ENCODE results near the gene GARRE1.
"Not testable (repeated sequence)": the region's sequence is repeated elsewhere in the genome, so short reads cannot be mapped to it uniquely, and the experiment has no call there.

Gene GARRE1

GRCh38 chr19:34260771-34261173 is 6.4 kb downstream of the GARRE1 start:
- DNase-seq: no peak

- DNase-seq: peak; percentile 72
Observed at GRCh38 chr19:34261334-34262109, 7.2 kb downstream of the GARRE1 start.

GRCh38 chr19:34263745-34264237 is 9.4 kb downstream of the GARRE1 start:
- DNase-seq: no peak

GRCh38 chr19:34265221-34265650 is 10.9 kb downstream of the GARRE1 start:
- DNase-seq: peak; percentile 39

GRCh38 chr19:34269081-34269480 is 14.7 kb downstream of the GARRE1 start:
- DNase-seq: no peak

DNA sequence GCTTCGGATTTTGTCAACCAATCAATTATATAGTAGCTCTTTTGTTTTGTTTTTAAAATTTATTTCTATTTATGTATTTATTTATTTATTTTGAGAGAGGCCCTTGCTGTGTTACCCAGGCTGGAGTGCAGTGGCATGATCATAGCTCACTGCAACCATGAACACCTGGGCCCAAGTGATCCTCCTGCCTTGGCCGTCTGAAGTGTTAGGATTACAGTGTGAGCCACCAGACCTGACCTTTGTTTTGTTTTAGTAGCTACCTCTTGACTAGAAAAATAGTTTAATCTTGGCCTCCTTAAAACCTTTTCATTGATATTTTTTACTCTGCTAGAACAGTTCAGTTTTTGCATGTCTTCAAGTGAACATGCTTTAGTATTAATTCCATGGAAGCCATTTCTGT is 15.1 kb downstream of the GARRE1 start:
- DNase-seq: no peak

- DNase-seq: peak; percentile 49
Observed at GRCh38 chr19:34269968-34270621, 15.7 kb downstream of the GARRE1 start.

DNA sequence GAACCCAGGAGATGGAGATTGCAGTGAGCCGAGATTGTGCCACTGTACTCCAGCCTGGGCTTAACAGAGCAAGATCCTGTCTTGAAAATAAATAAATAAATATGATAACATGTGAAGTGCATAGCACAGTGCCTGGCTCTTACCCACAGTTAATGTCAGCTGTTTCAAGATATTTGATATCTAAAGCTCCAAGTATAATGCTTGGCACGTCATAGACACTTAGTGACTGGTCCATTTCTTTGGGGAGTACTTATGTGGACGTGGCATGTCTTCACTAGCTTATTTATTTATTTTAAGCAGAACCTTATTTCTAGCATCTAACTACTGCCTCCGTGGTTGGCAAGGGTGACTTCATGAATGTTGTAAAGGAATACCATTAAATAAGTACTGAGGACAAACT is 18.8 kb downstream of the GARRE1 start:
- DNase-seq: no peak

- DNase-seq: no peak
Observed at GRCh38 chr19:34274284-34274826, 20.0 kb downstream of the GARRE1 start.

DNA sequence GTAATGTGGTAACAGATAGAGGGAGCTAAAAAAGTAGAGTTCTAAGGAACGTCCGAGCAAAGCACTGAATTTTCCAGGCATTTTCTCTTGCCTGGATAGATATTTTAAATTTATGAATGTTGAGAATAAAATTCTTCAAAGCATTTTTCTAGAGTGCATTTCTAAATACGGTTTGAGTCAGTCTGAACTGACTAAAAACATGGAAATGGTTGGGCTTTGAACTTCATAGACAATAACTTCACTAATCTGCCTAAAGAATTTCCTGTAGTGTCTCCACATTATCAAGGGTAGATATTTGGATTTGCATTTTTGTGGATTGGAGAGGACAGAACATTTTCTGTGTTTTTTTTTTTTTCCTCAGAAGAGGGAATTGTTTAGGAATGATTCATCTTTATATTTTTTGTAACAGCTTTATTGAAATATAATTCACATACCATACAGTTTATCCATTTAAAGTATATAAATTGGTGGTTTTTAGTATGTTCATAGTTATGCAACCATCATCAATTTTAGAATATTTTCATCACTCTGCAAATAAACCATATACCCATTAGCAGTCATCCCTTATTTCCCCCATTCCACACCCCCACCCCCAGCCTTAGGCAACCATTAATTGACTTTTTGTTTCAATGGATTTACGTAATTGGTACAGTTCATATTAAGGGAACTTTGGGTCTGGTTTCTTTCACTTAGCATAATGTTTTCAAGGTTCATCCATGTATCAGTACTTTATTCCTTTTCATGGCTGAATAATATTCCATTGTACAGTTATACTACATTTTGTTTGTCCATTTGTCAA is 20.7 kb downstream of the GARRE1 start:
- no peak for DNase-seq

DNA sequence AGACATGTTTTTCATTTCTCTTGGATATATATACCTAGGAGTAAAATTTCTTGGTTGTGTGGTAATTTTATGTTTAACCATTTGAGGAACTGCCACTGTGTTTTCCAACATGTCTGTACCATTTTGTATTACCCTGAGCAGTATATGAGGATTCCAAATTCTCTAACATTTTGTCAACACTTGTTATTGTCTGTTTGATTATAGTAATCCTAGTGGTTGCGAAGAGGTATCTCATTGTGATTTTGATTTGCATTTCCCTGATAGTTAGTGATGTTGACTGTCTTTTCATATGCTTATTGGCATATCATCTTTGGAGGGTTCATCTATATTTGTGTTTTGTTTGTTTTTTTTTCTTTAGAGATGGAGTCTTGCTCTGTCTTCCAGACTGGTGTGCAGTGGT is 21.4 kb downstream of the GARRE1 start:
- DNase-seq: no peak

GRCh38 chr19:34276614-34277013 is 22.3 kb downstream of the GARRE1 start:
- no peak for DNase-seq

DNA sequence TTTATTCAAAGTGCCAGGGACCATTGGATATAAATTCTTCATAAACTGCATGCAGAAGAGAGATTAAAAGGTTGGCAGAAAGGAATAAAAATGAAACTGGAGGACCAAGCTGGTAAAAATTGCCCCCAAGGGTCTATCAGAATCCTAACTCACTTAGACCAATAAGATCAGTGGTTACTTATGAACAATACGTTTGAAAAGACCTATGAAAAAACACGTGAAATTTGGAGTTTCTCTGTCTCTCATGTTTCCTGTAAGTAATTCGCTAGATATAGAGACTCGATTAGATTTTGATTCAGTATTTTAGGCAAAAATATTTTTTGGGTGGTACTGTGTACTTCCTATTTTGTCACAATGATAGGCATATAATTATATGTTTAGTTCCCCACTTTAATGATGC is 22.9 kb downstream of the GARRE1 start:
- no peak for DNase-seq

GRCh38 chr19:34278783-34279182 is 24.4 kb downstream of the GARRE1 start:
- DNase-seq: no peak

DNA sequence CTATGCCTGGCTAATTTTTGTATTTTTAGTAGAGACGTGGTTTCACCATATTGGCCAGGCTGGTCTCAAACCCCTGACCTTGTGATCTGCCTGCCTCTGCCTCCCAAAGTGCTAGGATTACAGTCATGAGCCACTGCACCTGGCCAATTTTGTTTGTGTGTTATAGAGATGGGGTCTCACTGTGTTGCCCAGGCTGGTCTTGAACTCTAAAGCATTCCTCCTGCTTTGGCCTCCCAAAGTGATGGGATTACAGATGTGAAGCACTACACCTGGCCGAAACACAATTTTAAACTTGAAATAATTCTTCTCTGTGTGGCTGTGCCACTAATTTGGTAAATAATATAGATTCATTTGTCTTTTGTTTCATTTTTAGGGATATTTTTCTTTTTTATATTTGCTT is 27.1 kb downstream of the GARRE1 start:
- not testable (repeated sequence) for DNase-seq

GRCh38 chr19:34282611-34283519 is 28.5 kb downstream of the GARRE1 start:
- DNase-seq: no peak

GRCh38 chr19:34284505-34284904 is 30.2 kb downstream of the GARRE1 start:
- DNase-seq: no peak

DNA sequence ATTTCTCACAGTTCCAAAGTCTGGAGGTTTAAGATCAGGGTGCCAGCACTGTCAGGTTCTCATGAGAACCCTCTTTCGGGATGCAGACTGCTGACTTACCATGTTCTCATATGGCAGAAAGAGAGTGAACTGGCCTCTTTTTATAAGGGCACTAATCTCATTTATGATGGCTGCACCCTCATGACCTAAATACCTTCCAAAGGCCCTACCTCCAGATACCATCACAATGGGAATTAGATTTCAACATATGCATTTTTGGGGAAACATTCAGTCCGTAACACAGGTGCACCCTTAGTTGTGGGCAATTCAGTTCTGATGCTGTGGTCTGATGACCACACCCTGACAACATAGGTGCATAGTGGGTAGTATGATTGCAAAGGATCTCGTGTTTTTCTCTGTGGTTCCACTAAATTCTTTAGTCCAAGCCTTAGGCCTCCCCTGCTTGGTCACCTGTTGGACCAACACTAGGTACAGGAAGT is 33.3 kb downstream of the GARRE1 start:
- no peak for DNase-seq

DNA sequence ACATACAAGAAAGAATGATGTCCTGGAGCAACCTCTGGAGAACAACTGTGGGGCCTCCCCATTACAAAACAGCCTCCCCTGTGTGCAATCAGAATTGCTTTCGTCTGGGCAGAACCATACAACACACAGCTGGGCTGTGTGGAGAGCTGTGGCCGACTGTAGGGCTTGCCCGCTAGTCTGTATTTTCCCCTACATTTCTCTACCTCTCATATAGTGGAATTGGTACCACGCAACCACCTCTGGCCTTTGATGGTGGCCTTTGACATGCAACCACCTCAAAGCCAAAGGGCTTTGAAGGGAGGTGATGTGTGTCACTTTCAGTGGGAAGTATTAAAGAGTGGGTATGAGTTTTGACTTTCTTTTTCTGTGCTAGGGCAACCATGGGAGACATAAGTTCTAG is 34.0 kb downstream of the GARRE1 start:
- DNase-seq: no peak

DNA sequence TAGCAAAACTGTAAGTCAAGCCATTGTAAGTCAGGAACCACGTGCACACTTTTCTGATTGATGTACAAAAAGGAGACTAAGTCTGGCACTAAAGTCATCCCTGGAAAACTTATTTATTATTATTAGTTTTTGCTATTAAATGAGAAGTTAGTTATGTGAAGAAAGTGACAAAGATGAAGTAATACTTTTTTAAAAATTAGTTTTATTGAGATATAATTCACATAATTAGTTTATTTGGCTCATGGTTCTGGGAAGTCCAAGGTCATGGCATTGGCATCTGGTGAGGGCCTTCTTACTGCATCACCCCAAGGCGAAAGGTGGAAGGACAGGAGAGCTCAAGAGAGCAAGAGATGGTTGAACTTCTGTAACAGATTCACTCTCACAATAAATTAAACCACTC is 36.9 kb downstream of the GARRE1 start:
- no peak for DNase-seq

DNA sequence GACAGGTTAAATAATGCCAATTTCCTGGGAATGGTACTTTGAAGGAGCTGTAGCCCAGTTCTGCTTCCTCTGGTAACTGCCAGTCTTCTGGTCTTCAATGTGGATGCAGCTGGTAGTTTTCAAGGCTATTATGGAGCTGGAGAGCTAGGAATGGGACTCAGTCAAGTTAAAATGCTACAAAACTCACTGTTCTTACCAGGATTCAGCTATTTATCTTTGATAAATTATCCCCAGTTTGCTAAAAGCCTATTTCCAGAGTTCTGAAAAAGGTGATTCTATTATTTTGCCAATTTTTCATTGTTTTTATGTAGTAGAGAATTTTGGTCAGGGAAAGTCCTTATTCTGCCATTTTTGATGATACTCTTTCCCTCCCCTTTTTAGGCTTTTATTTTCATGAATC is 40.7 kb downstream of the GARRE1 start:
- DNase-seq: no peak
